GM12891 (cell line): ENCODE measurements around the gene C12orf50.

Experiments
- DNase-seq: peaks from one replicate; pipeline ENCODE4 v3.0.0; 2011; ENCODE audit warnings: low spot score; ENCODE audit not compliant: insufficient read length
- FAIRE-seq: peaks from 2 replicates; lab custom pipeline; 2011; peaks lifted over from hg19 to GRCh38; lab: Jason Lieb, UNC
- PAX5 ChIP-seq: IDR thresholded peaks from 2 replicates; pipeline ENCODE4 v1.6.1; 2011; ENCODE audit warnings: low read length, moderate library complexity, mild to moderate bottlenecking; ENCODE audit not compliant: insufficient read depth, severe bottlenecking
- POLR2A ChIP-seq: IDR thresholded peaks from 2 replicates; pipeline ENCODE4 v1.6.1; 2011; ENCODE audit warnings: low read depth, low read length, control low read depth
- POLR2AphosphoS5 ChIP-seq: IDR thresholded peaks from 2 replicates; pipeline ENCODE4 v1.6.1; 2011; ENCODE audit warnings: low read depth, low read length, control low read depth
- POU2F2 ChIP-seq: IDR thresholded peaks from 2 replicates; pipeline ENCODE4 v1.6.1; 2011; ENCODE audit warnings: low read depth, mild to moderate bottlenecking, control low read depth, low read length, moderate library complexity
- SPI1 ChIP-seq: IDR thresholded peaks from 2 replicates; pipeline ENCODE4 v1.6.1; 2011; ENCODE audit warnings: low read depth, low read length, control low read depth
- TAF1 ChIP-seq: IDR thresholded peaks from 2 replicates; pipeline ENCODE4 v1.6.1; 2011; ENCODE audit warnings: low read depth, low read length, control low read depth

The C12orf50 gene

DNA sequence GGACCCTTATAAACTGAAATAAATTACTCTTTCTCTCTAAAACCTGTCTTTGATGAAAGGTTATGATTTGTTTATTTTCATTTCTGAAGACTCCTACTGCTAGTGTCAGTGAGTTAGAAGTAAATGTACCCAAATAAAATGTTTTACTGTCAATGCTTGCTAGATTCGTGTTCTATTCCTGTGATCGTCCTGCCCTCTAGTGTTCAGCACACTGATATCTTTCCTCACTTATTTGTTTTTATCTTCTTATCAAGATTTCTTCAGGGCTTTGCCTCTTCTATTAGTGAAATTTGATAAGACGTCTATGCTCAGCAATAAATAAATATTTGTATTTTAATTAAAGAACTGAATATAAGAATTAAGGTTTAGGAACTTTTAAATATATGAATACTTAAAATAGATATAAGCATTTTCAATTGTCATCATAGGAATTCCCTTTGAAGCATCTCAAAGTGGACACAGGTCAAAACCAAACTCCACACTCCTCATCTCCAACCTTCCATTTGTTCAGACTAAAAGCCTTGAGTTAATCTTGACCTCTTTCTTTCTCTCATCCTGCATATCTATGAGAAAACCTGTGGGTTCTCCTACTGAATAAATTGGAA is 75.8 kb downstream of the C12orf50 start:
- TF ChIP-seq POLR2AphosphoS5 (no peak), SPI1 (no peak), POLR2A (no peak), POU2F2 (no peak), TAF1 (no peak), PAX5 (no peak)
- FAIRE-seq (no peak), DNase-seq (no peak)

DNA sequence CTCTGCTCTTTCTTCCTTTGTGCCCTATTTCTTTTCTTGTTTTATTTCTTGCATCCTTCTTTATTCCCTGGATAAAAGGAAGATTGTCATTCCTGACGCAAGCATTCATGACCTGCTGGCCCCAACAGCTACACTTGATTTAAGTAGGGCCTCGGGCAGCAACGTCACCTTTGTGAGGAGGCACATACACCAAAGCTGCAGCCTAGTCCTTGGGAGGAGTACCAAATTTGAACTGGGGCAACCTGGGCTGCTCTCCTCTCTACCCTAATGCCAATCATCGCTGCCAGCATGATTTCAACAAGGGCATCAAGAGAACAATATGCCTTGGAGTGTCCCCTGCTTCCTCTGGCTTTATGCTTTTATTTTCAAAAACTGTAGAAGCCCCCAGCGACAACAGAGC is 76.4 kb downstream of the C12orf50 start:
- DNase-seq (no peak), FAIRE-seq (no peak)
- TF ChIP-seq TAF1 (no peak), SPI1 (no peak), PAX5 (no peak), POLR2AphosphoS5 (no peak)

DNA sequence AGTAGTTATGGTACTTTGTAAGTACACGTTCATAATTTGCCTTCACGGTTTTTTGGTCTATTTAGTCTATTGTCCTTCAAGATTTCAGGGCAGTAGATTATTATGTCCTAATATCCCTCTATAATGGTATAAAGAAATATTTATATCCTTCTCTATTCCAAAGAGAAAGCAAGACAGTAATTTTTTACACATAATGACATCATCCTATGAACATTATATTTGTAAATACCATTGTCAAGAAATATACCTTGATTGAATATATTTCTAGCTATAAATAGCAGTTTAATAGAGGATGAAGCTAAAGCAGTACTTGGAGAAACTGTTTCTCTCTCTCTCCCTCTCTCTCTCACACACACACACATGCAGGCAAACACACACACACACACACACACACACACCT is 77.0 kb downstream of the C12orf50 start:
- no peak for FAIRE-seq
- no peak for DNase-seq
- no peak for TF ChIP-seq SPI1
- TF ChIP-seq POLR2AphosphoS5, result no peak
- TF ChIP-seq POU2F2, result no peak
- TF ChIP-seq POLR2A, result no peak
- no peak for TF ChIP-seq TAF1
- TF ChIP-seq PAX5, result no peak

DNA sequence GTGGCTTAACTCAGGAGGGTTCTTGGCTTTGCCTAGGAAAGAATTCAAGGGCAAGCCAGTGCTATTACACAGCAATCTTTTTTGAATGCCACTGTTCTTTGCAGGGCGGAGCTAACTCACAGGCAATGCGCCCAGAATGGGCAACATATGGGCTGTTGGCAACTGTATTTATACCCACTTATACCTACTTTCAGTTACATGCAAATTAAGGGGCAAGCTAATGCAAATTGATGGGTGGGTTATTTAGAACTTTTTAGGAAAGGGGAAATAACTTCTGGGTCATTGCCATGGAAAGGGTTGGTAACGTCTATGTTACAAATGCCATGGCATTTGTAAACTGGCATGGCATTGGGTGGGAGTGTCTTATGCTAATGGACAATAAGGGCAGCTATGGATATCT is 85.4 kb downstream of the C12orf50 start:
- TF ChIP-seq POU2F2, result no peak
- no peak for TF ChIP-seq TAF1
- TF ChIP-seq SPI1, result no peak
- TF ChIP-seq PAX5, result no peak
- TF ChIP-seq POLR2AphosphoS5, result no peak
- no peak for TF ChIP-seq POLR2A
- DNase-seq, result no peak

DNA sequence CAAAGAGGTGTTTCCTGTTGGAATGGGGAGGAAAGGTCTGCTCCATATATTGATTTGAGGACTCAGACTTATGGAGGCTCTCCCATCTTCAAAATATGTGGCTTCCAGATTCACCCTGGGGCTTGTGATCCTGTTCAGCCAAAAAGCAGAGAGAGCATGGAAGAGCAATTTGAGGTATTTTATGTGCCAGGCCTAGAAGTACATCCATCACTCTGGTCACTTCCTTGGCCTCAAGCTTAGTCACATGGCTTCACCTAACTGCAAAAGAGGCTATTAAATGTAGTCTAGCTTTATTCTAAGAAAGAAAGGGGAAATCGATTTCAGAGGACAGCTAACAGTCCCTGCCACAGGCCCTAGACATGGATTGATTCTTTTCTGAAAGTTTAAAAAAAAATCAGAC is 86.2 kb downstream of the C12orf50 start:
- FAIRE-seq, result no peak
- no peak for DNase-seq
- no peak for TF ChIP-seq POLR2AphosphoS5
- TF ChIP-seq POU2F2, result no peak
- TF ChIP-seq POLR2A, result no peak
- TF ChIP-seq TAF1, result no peak
- no peak for TF ChIP-seq SPI1
- TF ChIP-seq PAX5, result no peak

More for the DNA sequence above, 85.4 kb downstream of the C12orf50 start:
- no peak for FAIRE-seq

DNA sequence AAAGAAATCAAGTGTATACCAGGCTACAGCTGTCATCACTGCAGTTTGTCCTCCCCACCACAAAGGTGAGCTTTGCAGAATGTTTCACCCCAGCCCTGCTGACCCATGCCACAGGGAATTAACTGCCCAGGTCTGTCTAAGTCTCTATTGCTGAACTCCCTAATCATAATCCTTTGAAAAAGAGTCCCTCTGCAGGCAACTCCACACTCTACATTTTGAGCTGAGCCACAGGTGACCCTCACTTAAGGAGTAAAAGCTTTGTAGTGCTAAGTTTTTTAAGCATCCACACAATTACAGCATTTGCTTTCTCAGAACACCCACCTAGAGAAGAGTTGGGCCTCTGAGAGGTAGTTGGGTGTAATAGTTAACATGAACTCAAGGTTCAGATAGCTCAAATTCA is 90.0 kb downstream of the C12orf50 start:
- TF ChIP-seq POU2F2 (no peak), SPI1 (no peak), POLR2AphosphoS5 (no peak), PAX5 (no peak), POLR2A (no peak), TAF1 (no peak)
- DNase-seq, result no peak
- no peak for FAIRE-seq

DNA sequence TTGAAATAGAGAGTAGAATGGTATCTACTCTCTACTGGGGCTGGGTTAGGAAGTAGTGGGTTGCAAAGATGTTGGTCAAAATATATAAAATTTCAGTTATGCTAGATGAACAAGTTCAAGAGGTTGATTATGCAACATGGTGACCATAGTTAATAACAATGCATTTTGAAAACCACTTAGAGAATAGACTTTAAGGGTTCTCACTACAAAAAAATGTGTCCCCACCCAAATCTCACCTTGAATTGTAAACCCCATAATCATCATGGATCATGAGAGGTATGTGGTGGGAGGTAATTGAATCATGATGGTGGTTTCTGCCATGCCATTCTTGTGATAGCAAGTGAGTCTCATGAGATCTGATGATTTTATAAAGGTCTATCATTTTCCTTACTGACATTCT is 94.0 kb downstream of the C12orf50 start:
- no peak for TF ChIP-seq PAX5
- TF ChIP-seq POLR2A, result no peak
- TF ChIP-seq SPI1, result no peak
- TF ChIP-seq POLR2AphosphoS5, result no peak
- no peak for TF ChIP-seq POU2F2
- TF ChIP-seq TAF1, result no peak
- FAIRE-seq (no peak), DNase-seq (no peak)

DNA sequence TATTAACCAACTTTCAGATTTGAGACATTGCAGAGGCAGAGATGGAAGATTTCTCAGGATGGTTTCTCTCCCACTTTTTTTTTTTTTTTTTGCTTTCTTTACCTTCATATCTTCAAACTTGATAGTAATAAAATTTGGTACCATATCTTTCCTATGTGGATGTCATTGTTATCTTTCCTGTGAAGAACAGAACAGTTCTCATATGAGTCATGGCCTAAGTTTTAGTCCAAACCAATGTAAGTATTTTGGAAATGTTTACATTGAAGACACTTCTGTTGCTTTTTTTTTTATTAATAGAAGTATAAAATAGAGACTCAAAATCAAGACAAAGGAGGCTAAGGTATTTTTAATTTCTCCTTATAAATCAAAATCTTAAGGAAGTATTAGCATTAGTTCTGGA is 95.2 kb downstream of the C12orf50 start:
- TF ChIP-seq TAF1 (no peak), PAX5 (no peak), POLR2AphosphoS5 (no peak)
- FAIRE-seq (no peak), DNase-seq (no peak)

DNA sequence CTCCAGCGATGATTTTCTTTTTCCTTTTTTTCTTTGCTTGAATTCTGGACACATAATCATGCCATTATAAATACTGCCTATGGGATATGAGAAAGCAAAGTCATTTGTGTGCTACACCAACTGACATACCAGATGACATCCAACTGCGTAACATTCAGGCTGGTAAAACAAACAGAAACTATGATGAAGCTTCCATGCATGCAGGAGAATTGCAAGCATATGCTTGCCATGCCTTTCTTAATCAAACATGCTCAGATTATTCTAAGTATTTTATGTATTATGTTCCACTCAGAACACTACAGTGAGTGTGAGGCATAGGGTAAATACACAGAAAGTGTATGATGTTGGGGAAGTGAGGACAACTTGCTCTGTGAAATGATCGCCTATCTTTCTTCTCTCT is 97.4 kb downstream of the C12orf50 start:
- TF ChIP-seq POLR2AphosphoS5 (no peak), POLR2A (no peak), SPI1 (no peak), POU2F2 (no peak), PAX5 (no peak)
- FAIRE-seq (no peak), DNase-seq (no peak)

DNA sequence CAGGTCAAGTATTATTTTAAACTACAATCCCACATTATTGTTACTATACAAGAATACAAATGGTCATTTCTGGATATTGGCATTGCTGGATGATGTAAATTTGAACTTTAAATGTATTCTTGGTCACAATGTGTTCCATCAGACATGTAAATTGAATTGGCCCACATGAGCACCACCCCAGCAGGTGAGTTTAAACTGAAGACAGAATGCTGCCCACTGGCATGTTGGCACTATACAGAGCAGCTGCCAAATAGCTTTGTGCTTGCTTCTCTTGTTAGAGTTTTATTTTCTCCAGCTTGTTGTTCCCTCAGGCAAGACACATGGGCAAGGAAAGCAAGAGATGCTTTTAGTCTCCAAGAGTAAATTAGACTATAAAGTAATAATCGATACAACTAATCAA is 98.6 kb downstream of the C12orf50 start:
- DNase-seq (no peak), FAIRE-seq (no peak)
- TF ChIP-seq SPI1 (no peak), PAX5 (no peak), TAF1 (no peak)
